Ishikawa (cell line): ENCODE data around the gene SNAP29.

Experiments used
- CEBPB ChIP-seq: IDR thresholded peaks from 2 replicates; pipeline ENCODE4 v1.6.1; 2012
- CREB1 ChIP-seq: IDR thresholded peaks from 2 replicates; pipeline ENCODE4 v1.6.1; 2012; ENCODE audit warnings: low read depth
- EGR1 ChIP-seq: IDR thresholded peaks from 2 replicates; pipeline ENCODE4 v1.6.1; 2012
- EP300 ChIP-seq: IDR thresholded peaks from 2 replicates; pipeline ENCODE4 v1.6.1; 2012; ENCODE audit warnings: borderline replicate concordance
- FOXM1 ChIP-seq: IDR thresholded peaks from 2 replicates; pipeline ENCODE4 v1.6.1; 2012; ENCODE audit warnings: low read depth, borderline replicate concordance
- MAX ChIP-seq: IDR thresholded peaks from 2 replicates; pipeline ENCODE4 v1.6.1; 2012
- NFIC ChIP-seq: IDR thresholded peaks from 2 replicates; pipeline ENCODE4 v1.6.1; 2012
- RAD21 ChIP-seq: IDR thresholded peaks from 2 replicates; pipeline ENCODE4 v1.6.1; 2012; ENCODE audit warnings: low read depth
- REST ChIP-seq: IDR thresholded peaks from 2 replicates; pipeline ENCODE4 v1.6.1; 2012; ENCODE audit warnings: low read depth, mild to moderate bottlenecking
- TAF1 ChIP-seq: IDR thresholded peaks from 2 replicates; pipeline ENCODE4 v1.6.1; 2012; ENCODE audit warnings: low read depth, mild to moderate bottlenecking
- TCF12 ChIP-seq: IDR thresholded peaks from 2 replicates; pipeline ENCODE4 v1.6.1; 2012; ENCODE audit warnings: low read depth
- TEAD4 ChIP-seq: IDR thresholded peaks from 2 replicates; pipeline ENCODE4 v1.6.1; 2012
- USF1 ChIP-seq: IDR thresholded peaks from 2 replicates; pipeline ENCODE4 v1.6.1; 2012
- YY1 ChIP-seq: IDR thresholded peaks from 2 replicates; pipeline ENCODE4 v1.6.1; 2012; ENCODE audit warnings: low read depth
- ZBTB7A ChIP-seq: IDR thresholded peaks from 2 replicates; pipeline ENCODE4 v1.6.1; 2012; ENCODE audit warnings: low read depth

The SNAP29 gene

GRCh38 chr22:20858615-20859416 is at the start of gene SNAP29, which contains the start of gene PI4KA:
Gene SNAP29 (plus strand): TSS chr22:20859007. CDS start chr22:20859111, 104 bp downstream.
Gene PI4KA (minus strand): TSS chr22:20858811. CDS start chr22:20858725, 86 bp downstream.
- peak; percentile 49; the same call in 1 of the 2 replicates for TF ChIP-seq EP300
- TF ChIP-seq ZBTB7A, result no peak
- 0 out of 2 replicates have a peak, but pooled peaks have one; percentile 8 for TF ChIP-seq CREB1
- no peak for TF ChIP-seq EGR1
- TF ChIP-seq MAX, result peak; percentile 80
- no peak for TF ChIP-seq RAD21
- no peak; the same call in 1 of the 2 replicates for TF ChIP-seq TAF1
- no peak for TF ChIP-seq TCF12
- TF ChIP-seq TEAD4, result no peak
- TF ChIP-seq FOXM1, result no peak
- TF ChIP-seq REST, result no peak
- peak; percentile 99 for TF ChIP-seq USF1

GRCh38 chr22:20809538-20810185 is 49.1 kb upstream of the SNAP29 start:
- no peak for TF ChIP-seq RAD21
- TF ChIP-seq CREB1, result no peak
- no peak for TF ChIP-seq EP300
- no peak for TF ChIP-seq TCF12
- no peak for TF ChIP-seq YY1
- no peak for TF ChIP-seq FOXM1
- no peak for TF ChIP-seq USF1
- no peak for TF ChIP-seq EGR1
- TF ChIP-seq NFIC, result no peak
- no peak for TF ChIP-seq CEBPB
- no peak for TF ChIP-seq TAF1
- TF ChIP-seq REST, result no peak
- no peak for TF ChIP-seq TEAD4
- no peak for TF ChIP-seq MAX
- no peak for TF ChIP-seq ZBTB7A

GRCh38 chr22:20810645-20811044 is 48.2 kb upstream of the SNAP29 start:
- TF ChIP-seq REST (no peak), TCF12 (no peak), EP300 (no peak), CREB1 (no peak), NFIC (no peak), FOXM1 (no peak), CEBPB (no peak), TAF1 (no peak), MAX (no peak), ZBTB7A (no peak), EGR1 (no peak), RAD21 (no peak), YY1 (no peak), TEAD4 (no peak), USF1 (no peak)
